Ovary (tissue), 9 donors: ENCODE results near the gene DIP2C. TPM values are rescaled to one million over a fixed set of nuclear protein-coding genes. Genes with fewer than 3 reads are reported as not detected.

Experiments used
- DNase-seq, 5 donors: peaks; one replicate each; pipeline ENCODE4 v3.0.0-alpha.2; 2019 to 2020
- H3K27ac ChIP-seq, 2 donors: fragments of 200-600 bp; one replicate each; pipeline versions ENCODE4 v1.5.1 to v1.8.0; 2019 to 2022
- H3K27me3 ChIP-seq: fragments of 200-600 bp; one replicate; pipeline ENCODE4 v1.8.0; 2022
- H3K36me3 ChIP-seq: fragments of 200-600 bp; sonication (generic); one replicate; pipeline ENCODE4 v1.5.1; 2019
- H3K4me1 ChIP-seq: one replicate; pipeline ENCODE4 v1.8.1; 2013; ENCODE audit warnings: mild to moderate bottlenecking, moderate library complexity; ENCODE audit not compliant: insufficient read depth
- H3K4me3 ChIP-seq: fragments of 200-600 bp; sonication (generic); one replicate; pipeline ENCODE4 v1.5.1; 2017
- H3K9me3 ChIP-seq, 2 donors: fragments of 200-600 bp in 1 of 2; sonication (generic) in 1 of 2; one replicate each; pipeline versions ENCODE4 v1.5.1 to v1.8.1; 2013 to 2019; ENCODE audit warnings: mild to moderate bottlenecking in 1 of 2, moderate library complexity in 1 of 2
- CTCF ChIP-seq, 3 donors: fragments of 450-650 bp in 2 of 3; fragments of 200-600 bp in 1 of 3; IDR thresholded peaks; one replicate each; pipeline versions ENCODE4 v1.5.1 to v1.8.0; 2016 to 2022; ENCODE audit warnings: antibody characterized with exemption in 3 of 3, mild to moderate bottlenecking in 1 of 3
- EP300 ChIP-seq: sonication (generic); formaldehyde crosslinking; IDR thresholded peaks from one replicate; pipeline ENCODE4 v1.6.1; 2017; ENCODE audit warnings: antibody characterized with exemption
- POLR2A ChIP-seq: fragments of 450-650 bp; IDR thresholded peaks from one replicate; pipeline ENCODE4 v1.6.1; 2017; ENCODE audit warnings: antibody characterized with exemption, mild to moderate bottlenecking, moderate library complexity
- WGBS, 3 donors: extraction: QIAGEN DNeasy Blood & Tissue Kit in 1 of 3; methylation state at CpG; one replicate each; pipeline versions ENCODE4 v1.1.5 to v1.1.7; 2013 to 2017; 5-methylcytosine and 5-hydroxymethylcytosine counted together
- intact Hi-C, 4 donors: fragments of 100-400 bp; cut with DNase I; formaldehyde crosslinking; loops; one replicate each; pipeline versions ENCODE4 v1.11.0 to v1.15.1; 2022 to 2023
- polyA plus RNA-seq, 2 donors: library from polyadenylated mRNA; stranded (reverse); fragments of 200-250 nt in 1 of 2; fragments of 350-450 nt in 1 of 2; fragmentation: Illumina TruSeq in 1 of 2; extraction: RNeasy Lipid Tissue Mini Kit (QIAGEN cat#74804) in 1 of 2; gene quantifications; one replicate each; pipeline ENCODE4 v1.2.3, GENCODE V29; 2013 to 2014
- total RNA-seq, 7 donors: library from RNA; depleted of rRNA in 2 of 7; stranded (reverse); fragments of >200 nt in 2 of 7; fragmentation: NEBNext Ultra II Directional in 3 of 7; extraction: Animal tissue kit (Norgen Biotek cat#: 25700) in 3 of 7; gene quantifications; one replicate each; pipeline versions ENCODE4 v1.1.0 to v1.2.4, GENCODE V29; 2016 to 2023
- donor health status: DM: no; HTN: no; CAD: no; lungs with moderate emphysema.
- donor health status: DM: no; HTN: no; CAD: no.
- donor health status: Bipolar disorder and iron deficiency.
- donor health status: DM: yes; HTN: yes; CAD: no.
- donor health status: DM: no; HTN: no; CAD: no.
- donor health status: DM: yes; HTN: yes; CAD: no.

The DIP2C gene
- total and polyA plus RNA-seq, 9 donors = 10.1 to 29.4 (median 22.2) TPM

GRCh38 chr10:398954-399353, 290.5 kb downstream of the DIP2C start:
- intact Hi-C loops = no loop called here
- no peaks in the 10 kb centered on the region for H3K4me1 ChIP-seq
- no peaks in the 10 kb centered on the region for H3K36me3 ChIP-seq
- TF ChIP-seq EP300 (no peak), POLR2A (no peak), CTCF (IDR thresholded peaks at IDR 0.05) (no peak)
- no peak overlapping the region for H3K4me3 ChIP-seq
- H3K27me3 ChIP-seq = no peaks in the 10 kb centered on the region
- no peak for DNase-seq
- 90 to 94% (median 90%) methylated on average over 19 to 22 of the region's 22 CpGs for WGBS, 3 donors
- no peaks in the 10 kb centered on the region for H3K9me3 ChIP-seq
- no peak overlapping the region for H3K27ac ChIP-seq

- intact Hi-C loops = no loop called here
- DNase-seq = no peak
- Histone ChIP-seq H3K4me1 (no peaks in the 10 kb centered on the region), H3K36me3 (no peaks in the 10 kb centered on the region), H3K27ac (no peak overlapping the region), H3K4me3 (no peak overlapping the region), H3K27me3 (no peaks in the 10 kb centered on the region), H3K9me3 (no peaks in the 10 kb centered on the region)
- 90 to 93% (median 92%) methylated on average over 18 of the region's 18 CpGs for WGBS, 3 donors
- TF ChIP-seq CTCF (IDR thresholded peaks at IDR 0.05) = no peak
- TF ChIP-seq POLR2A = no peak
- TF ChIP-seq EP300 = no peak
Measured at GRCh38 chr10:397321-398068, 292.0 kb downstream of the DIP2C start.

GRCh38 chr10:396535-397220, 292.8 kb downstream of the DIP2C start:
- WGBS, 3 donors = 29 to 36% (median 32%) methylated on average over 8 of the region's 8 CpGs
- Histone ChIP-seq H3K36me3 (no peaks in the 10 kb centered on the region), H3K9me3 (no peaks in the 10 kb centered on the region), H3K27ac (no peak overlapping the region), H3K4me1 (no peaks in the 10 kb centered on the region), H3K4me3 (no peak overlapping the region), H3K27me3 (no peaks in the 10 kb centered on the region)
- TF ChIP-seq EP300 (no peak), POLR2A (no peak), CTCF (IDR thresholded peaks at IDR 0.05) (no peak)
- intact Hi-C loops = no loop called here
- no peak for DNase-seq

GRCh38 chr10:396107-396506, 293.4 kb downstream of the DIP2C start:
- H3K4me3 ChIP-seq = no peak overlapping the region
- no peaks in the 10 kb centered on the region for H3K27me3 ChIP-seq
- H3K27ac ChIP-seq = no peak overlapping the region
- intact Hi-C loops = no loop called here
- WGBS, 3 donors = 60 to 68% (median 67%) methylated on average over 5 of the region's 5 CpGs
- no peaks in the 10 kb centered on the region for H3K36me3 ChIP-seq
- H3K4me1 ChIP-seq = no peaks in the 10 kb centered on the region
- no peak for DNase-seq
- no peak for TF ChIP-seq POLR2A
- no peak for TF ChIP-seq EP300
- no peak for TF ChIP-seq CTCF (IDR thresholded peaks at IDR 0.05)
- no peaks in the 10 kb centered on the region for H3K9me3 ChIP-seq
